CD4-positive, alpha-beta memory T cell (primary cell): ENCODE measurements around the gene NOC2L. TPM values are rescaled to one million over a fixed set of nuclear protein-coding genes. Genes with fewer than 3 reads are reported as not detected.
"Not testable (repeated sequence)": the region's sequence is repeated elsewhere in the genome, so short reads cannot be mapped to it uniquely, and the experiment has no call there.

Experiments used
- CTCF ChIA-PET: fragments of 350-600 bp; sonication (Branson Sonifier 250); formaldehyde crosslinking; loops from one replicate; lab custom pipeline; 2021; ENCODE audit warnings: inconsistent platforms; ENCODE audit not compliant: partially characterized antibody; lab: Charles Lee
- POLR2A ChIA-PET: fragments of 350-600 bp; sonication (Branson Sonifier 250); formaldehyde crosslinking; loops from one replicate; lab custom pipeline; 2021; ENCODE audit not compliant: partially characterized antibody; lab: Charles Lee
- DNase-seq, 5 donors: peaks; one replicate each; pipeline versions ENCODE4 v3.0.0 to v3.0.0-alpha.2; 2020 to 2022; ENCODE audit warnings: mixed read lengths in 1 of 5
- H3K27ac ChIP-seq: one replicate; pipeline ENCODE4 v1.7.0; 2013; ENCODE audit warnings: low read depth, low read length
- H3K27me3 ChIP-seq: 2 replicates; pipeline ENCODE4 v1.7.0; 2013; ENCODE audit warnings: mild to moderate bottlenecking, low read length, moderate library complexity; ENCODE audit not compliant: insufficient read depth
- H3K36me3 ChIP-seq: 2 replicates; pipeline ENCODE4 v1.7.0; 2013; ENCODE audit warnings: mild to moderate bottlenecking, low read length, moderate library complexity; ENCODE audit not compliant: insufficient read depth
- H3K4me1 ChIP-seq: 2 replicates; pipeline ENCODE4 v1.7.0; 2013; ENCODE audit warnings: mild to moderate bottlenecking, low read length, moderate library complexity; ENCODE audit not compliant: insufficient read depth
- H3K4me3 ChIP-seq, 2 donors: one replicate each; pipeline ENCODE4 v1.7.0; 2013; ENCODE audit warnings: low read length in 2 of 2, mild to moderate bottlenecking in 1 of 2
- H3K9me3 ChIP-seq, 2 donors: one replicate each; pipeline ENCODE4 v1.7.0; 2013; ENCODE audit warnings: low read length in 2 of 2, control low read depth in 1 of 2; ENCODE audit not compliant: control insufficient read depth in 1 of 2
- H3K27ac Mint-ChIP-seq, 7 donors: one replicate each; pipeline ENCODE4 v1.8.0; 2020 to 2021; ENCODE audit warnings: mixed read lengths in 7 of 7, mild to moderate bottlenecking in 6 of 7, inconsistent platforms in 3 of 7, moderate library complexity in 3 of 7
- H3K27me3 Mint-ChIP-seq, 2 donors: one replicate each; pipeline ENCODE4 v1.8.0; 2020 to 2021; ENCODE audit warnings: mixed read lengths in 2 of 2
- H3K36me3 Mint-ChIP-seq, 2 donors: one replicate each; pipeline ENCODE4 v1.8.0; 2020 to 2021; ENCODE audit warnings: mixed read lengths in 2 of 2, inconsistent platforms in 1 of 2, mild to moderate bottlenecking in 1 of 2
- H3K4me1 Mint-ChIP-seq, 4 donors: one replicate each; pipeline ENCODE4 v1.8.0; 2020 to 2021; ENCODE audit warnings: mixed read lengths in 4 of 4, mild to moderate bottlenecking in 1 of 4
- H3K4me3 Mint-ChIP-seq, 8 donors: one replicate each; pipeline ENCODE4 v1.8.0; 2020 to 2021; ENCODE audit warnings: mixed read lengths in 8 of 8, mild to moderate bottlenecking in 7 of 8, moderate library complexity in 6 of 8, inconsistent platforms in 3 of 8
- H3K9me3 Mint-ChIP-seq, 8 donors: one replicate each; pipeline ENCODE4 v1.8.0; 2020 to 2021; ENCODE audit warnings: mixed read lengths in 8 of 8, mild to moderate bottlenecking in 5 of 8, inconsistent platforms in 3 of 8, moderate library complexity in 1 of 8
- intact Hi-C: fragments of 100-400 bp; cut with micrococcal nuclease; formaldehyde crosslinking; loops from one replicate; pipeline ENCODE4 v1.15.1; 2023
- polyA plus RNA-seq, 2 donors: library from polyadenylated mRNA; unstranded; fragments of 300-500 nt; fragmentation: Illumina TruSeq; gene quantifications; one replicate each; pipeline ENCODE4 v1.2.3, GENCODE V29; 2021
- total RNA-seq, 2 experiments: library from RNA; stranded (reverse); gene quantifications; one replicate each; pipeline ENCODE4 v1.2.3, GENCODE V29; 2021

The NOC2L gene
- total and polyA plus RNA-seq, 4 experiments from 2014 or later, result 63.0 to 69.5 (median 65.6) TPM

GRCh38 chr1:897951-898350, 61.1 kb downstream of the NOC2L start:
- H3K27ac ChIP-seq, CTCF ChIA-PET, H3K27me3 ChIP-seq, DNase-seq, H3K4me3 ChIP-seq, H3K36me3 ChIP-seq, H3K9me3 ChIP-seq, intact Hi-C loops, H3K36me3 Mint-ChIP-seq, H3K4me1 ChIP-seq: not testable (repeated sequence)
- Mint-ChIP-seq H3K27me3 (peaks cover 25 to 30% of the 10 kb centered on the region in 2 donors), H3K4me3 (peak overlapping the region in 5 of 8 donors; percentile 14 to 80 (median 75)), H3K4me1 (peaks cover 6 to 26% (median 9%) of the 10 kb centered on the region in 4 donors), H3K9me3 (peaks cover 2 to 22% (median 18%) of the 10 kb centered on the region in 8 donors), H3K27ac (peak overlapping the region in 3 of 7 donors; percentile 30 to 54 (median 53))
- POLR2A ChIA-PET, result interaction anchor here (0.6 to 0.8 kb wide), 2 partner anchors 120 to 478 kb away, joined by 3 read pairs; no protein-coding TSS in a partner anchor

GRCh38 chr1:897226-897625, 61.8 kb downstream of the NOC2L start:
- peaks cover 0 to 8% of the 10 kb centered on the region in 2 donors for H3K36me3 Mint-ChIP-seq

More at GRCh38 chr1:897226-897625, 61.8 kb downstream of the NOC2L start:
- Mint-ChIP-seq H3K9me3 (peaks cover 2 to 22% (median 18%) of the 10 kb centered on the region in 8 donors), H3K4me1 (peaks cover 6 to 26% (median 9%) of the 10 kb centered on the region in 4 donors), H3K27me3 (peaks cover 24 to 30% of the 10 kb centered on the region in 2 donors), H3K4me3 (peak overlapping the region in 1 of 8 donors; percentile 11), H3K27ac (no peak overlapping the region)
- no peak overlapping the region for H3K4me3 ChIP-seq
- ChIA-PET POLR2A (interaction anchor here (0.8 kb wide), 1 partner anchor 119 kb away, joined by 3 read pairs; no protein-coding TSS in a partner anchor), CTCF (no interaction called here)
- H3K4me1 ChIP-seq, result peaks cover 10% of the 10 kb centered on the region
- intact Hi-C loops, result no loop called here
- H3K9me3 ChIP-seq, result peaks cover 0 to 3% of the 10 kb centered on the region in 2 donors
- no peaks in the 10 kb centered on the region for H3K27me3 ChIP-seq
- no peak for DNase-seq
- no peak overlapping the region for H3K27ac ChIP-seq
- no peaks in the 10 kb centered on the region for H3K36me3 ChIP-seq

Other genes with a start within 250 kb of the NOC2L start
- not detected for gene SAMD11, start 35.3 kb downstream of the NOC2L start, total RNA-seq
- under 1 TPM in 1 of 2 donors, not detected in 1; 0.10 TPM for gene SAMD11, start 35.3 kb downstream of the NOC2L start, polyA plus RNA-seq
- 10 to 100 TPM; 43.4 to 46.5 TPM for gene KLHL17, start 1.3 kb upstream of the NOC2L start, total RNA-seq
- gene KLHL17, start 1.3 kb upstream of the NOC2L start, polyA plus RNA-seq, result 1 to 10 TPM in 1 of 2 donors, under 1 TPM in 1; 0.89 to 1.7 TPM
- 1 to 10 TPM; 2.2 to 2.9 TPM for gene PLEKHN1, start 7.2 kb upstream of the NOC2L start, total RNA-seq
- gene PLEKHN1, start 7.2 kb upstream of the NOC2L start, polyA plus RNA-seq, result under 1 TPM in 1 of 2 donors, not detected in 1; 0.50 TPM
- gene PERM1, start 22.8 kb upstream of the NOC2L start, total RNA-seq, result not detected
- gene PERM1, start 22.8 kb upstream of the NOC2L start, polyA plus RNA-seq, result under 1 TPM in 1 of 2 donors, not detected in 1; 0.16 TPM
- not detected for gene HES4, start 40.8 kb upstream of the NOC2L start, total RNA-seq
- gene HES4, start 40.8 kb upstream of the NOC2L start, polyA plus RNA-seq, result under 1 TPM in 1 of 2 donors, not detected in 1; 0.36 TPM
- 10 to 100 TPM; 31.6 to 33.2 TPM for gene ISG15, start 54.2 kb upstream of the NOC2L start, total RNA-seq
- gene ISG15, start 54.2 kb upstream of the NOC2L start, polyA plus RNA-seq, result 100 to 1,000 TPM; 212 to 309 TPM
- gene AGRN, start 60.9 kb upstream of the NOC2L start, total RNA-seq, result 1 to 10 TPM; 1.2 to 1.4 TPM
- gene AGRN, start 60.9 kb upstream of the NOC2L start, polyA plus RNA-seq, result not detected
- gene RNF223, start 115.0 kb upstream of the NOC2L start, total RNA-seq, result not detected
- not detected for gene RNF223, start 115.0 kb upstream of the NOC2L start, polyA plus RNA-seq
- gene C1orf159, start 156.8 kb upstream of the NOC2L start, total RNA-seq, result 10 to 100 TPM; 15.0 to 15.1 TPM
- gene C1orf159, start 156.8 kb upstream of the NOC2L start, polyA plus RNA-seq, result 1 to 10 TPM; 3.8 to 7.9 TPM
- gene TTLL10, start 214.6 kb upstream of the NOC2L start, total RNA-seq, result not detected
- under 1 TPM; 0.27 to 0.45 TPM for gene TTLL10, start 214.6 kb upstream of the NOC2L start, polyA plus RNA-seq
- 1 to 10 TPM; 8.0 to 8.6 TPM for gene TNFRSF18, start 247.3 kb upstream of the NOC2L start, total RNA-seq
- 10 to 100 TPM; 22.1 to 27.1 TPM for gene TNFRSF18, start 247.3 kb upstream of the NOC2L start, polyA plus RNA-seq